A549 (cell line): ENCODE measurements around the gene MYH2.

Experiments
- MAZ ChIP-seq: fragments of 150-350 bp; IDR thresholded peaks from 2 replicates; pipeline ENCODE4 v1.6.1; 2014; ENCODE audit warnings: antibody characterized with exemption, low read depth, low read length, borderline replicate concordance
- MYC ChIP-seq: IDR thresholded peaks from 2 replicates; pipeline ENCODE4 v1.6.1; 2012; ENCODE audit warnings: mild to moderate bottlenecking, inconsistent platforms, low read length, improper control_type of control experiment, borderline replicate concordance
- NFE2L2 ChIP-seq: fragments of 150-350 bp; conservative IDR thresholded peaks from 2 replicates; pipeline ENCODE4 v1.6.1; 2014; ENCODE audit warnings: low read length
- POLR2A ChIP-seq: IDR thresholded peaks from 2 replicates; pipeline ENCODE4 v1.6.1; 2012; ENCODE audit warnings: mild to moderate bottlenecking, low read length
- RNF2 ChIP-seq: fragments of 200-600 bp; sonication (generic); IDR thresholded peaks from 2 replicates; pipeline ENCODE4 v1.6.1; 2016; ENCODE audit warnings: low read depth, mild to moderate bottlenecking, antibody characterized with exemption, moderate library complexity, borderline replicate concordance
- TF ChIP-seq, protein P1 (sequence below): fragments of >200 bp; sonication (Bioruptor Twin); formaldehyde crosslinking; IDR thresholded peaks from 3 replicates; pipeline ENCODE4 v1.5.1; 2016

DNA sequence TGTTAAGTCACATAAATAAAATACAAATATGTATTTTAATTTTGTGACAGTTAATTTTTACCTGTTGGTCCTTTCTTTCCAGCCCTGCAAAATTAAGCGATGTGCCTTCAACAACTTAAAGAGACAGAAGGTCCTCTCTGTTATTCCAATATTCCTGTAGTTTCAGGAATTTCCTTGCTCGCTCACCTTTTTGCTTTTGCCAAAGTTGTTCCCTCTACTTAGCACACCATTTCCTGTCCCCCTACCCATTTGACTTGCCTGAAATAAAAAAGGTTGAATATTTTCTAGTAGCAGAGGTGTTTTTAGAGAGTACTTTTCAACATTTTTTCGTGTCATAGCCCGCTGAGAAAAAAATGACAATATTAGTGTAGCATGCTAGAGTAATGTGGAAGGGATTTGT, 556 bp upstream of the MYH2 start:
- TF ChIP-seq RNF2, result no peak
- TF ChIP-seq NFE2L2, result no peak
- TF ChIP-seq, protein P1, sequence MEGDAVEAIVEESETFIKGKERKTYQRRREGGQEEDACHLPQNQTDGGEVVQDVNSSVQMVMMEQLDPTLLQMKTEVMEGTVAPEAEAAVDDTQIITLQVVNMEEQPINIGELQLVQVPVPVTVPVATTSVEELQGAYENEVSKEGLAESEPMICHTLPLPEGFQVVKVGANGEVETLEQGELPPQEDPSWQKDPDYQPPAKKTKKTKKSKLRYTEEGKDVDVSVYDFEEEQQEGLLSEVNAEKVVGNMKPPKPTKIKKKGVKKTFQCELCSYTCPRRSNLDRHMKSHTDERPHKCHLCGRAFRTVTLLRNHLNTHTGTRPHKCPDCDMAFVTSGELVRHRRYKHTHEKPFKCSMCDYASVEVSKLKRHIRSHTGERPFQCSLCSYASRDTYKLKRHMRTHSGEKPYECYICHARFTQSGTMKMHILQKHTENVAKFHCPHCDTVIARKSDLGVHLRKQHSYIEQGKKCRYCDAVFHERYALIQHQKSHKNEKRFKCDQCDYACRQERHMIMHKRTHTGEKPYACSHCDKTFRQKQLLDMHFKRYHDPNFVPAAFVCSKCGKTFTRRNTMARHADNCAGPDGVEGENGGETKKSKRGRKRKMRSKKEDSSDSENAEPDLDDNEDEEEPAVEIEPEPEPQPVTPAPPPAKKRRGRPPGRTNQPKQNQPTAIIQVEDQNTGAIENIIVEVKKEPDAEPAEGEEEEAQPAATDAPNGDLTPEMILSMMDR, result no peak
- no peak for TF ChIP-seq POLR2A
- no peak for TF ChIP-seq MYC
- no peak for TF ChIP-seq MAZ
